GM12878 (cell line): ENCODE measurements around the gene BCLAF1. TPM values are rescaled to one million over a fixed set of nuclear protein-coding genes. Genes with fewer than 3 reads are reported as not detected.

Experiments used
- ATAC-seq: fragments of 200-7000 bp; cut with Tn5 transposase; 3 replicates; pipeline ENCODE4 v1.9.1; 2020; ENCODE audit warnings: mild to moderate bottlenecking, moderate library complexity
- BruUV-seq: library from RNA; stranded (reverse); fragments of 400-500 nt; replicated peaks from 2 replicates; lab custom pipeline; 2021; lab: Mats Ljungman, UMichigan
- CTCF ChIA-PET: fragments of 300-600 bp; sonication (Branson Sonifier 250); formaldehyde crosslinking; extraction: SDS; loops from one replicate; lab custom pipeline; 2021; ENCODE audit warnings: inconsistent platforms; lab: Yijun Ruan, JAX
- POLR2A ChIA-PET: fragments of 350-600 bp; formaldehyde crosslinking; extraction: SDS; loops from one replicate; lab custom pipeline; 2021; ENCODE audit warnings: inconsistent platforms; lab: Charles Lee
- RAD21 ChIA-PET: fragments of 300-600 bp; sonication (Branson Sonifier 250); formaldehyde crosslinking; loops from one replicate; lab custom pipeline; 2023; ENCODE audit warnings: antibody characterized with exemption; ENCODE audit not compliant: unreplicated experiment; lab: Charles Lee
- SMC1A ChIA-PET: fragments of 300-600 bp; sonication (Branson Sonifier 250); formaldehyde crosslinking; loops from one replicate; lab custom pipeline; 2023; ENCODE audit not compliant: unreplicated experiment, uncharacterized antibody; lab: Charles Lee
- DNase-seq: peaks from one replicate; pipeline ENCODE4 v3.0.0-alpha.2; 2011; ENCODE audit warnings: low read depth, low spot score
- FAIRE-seq: peaks from 3 replicates; lab custom pipeline; 2011; peaks lifted over from hg19 to GRCh38; lab: Jason Lieb, UNC
- H2AFZ ChIP-seq: 2 replicates; pipeline ENCODE4 v1.6.0; 2011; ENCODE audit warnings: low read depth, low read length, control low read depth; ENCODE audit not compliant: control insufficient read depth
- H3K27ac ChIP-seq: 2 replicates; pipeline ENCODE4 v1.5.1; 2011; ENCODE audit warnings: control low read depth; ENCODE audit not compliant: control insufficient read depth, insufficient read depth
- H3K27me3 ChIP-seq, 2 experiments: replicated peaks in 1 of 2; 2 replicates each; pipeline versions ENCODE4 v1.6.0 to v1.6.1; 2011; ENCODE audit warnings: low read length in 1 of 2; ENCODE audit not compliant: control insufficient read depth in 2 of 2, insufficient read depth in 2 of 2
- H3K36me3 ChIP-seq, 2 experiments: 2 replicates each; pipeline ENCODE4 v1.5.1; 2011; ENCODE audit warnings: low read length in 1 of 2; ENCODE audit not compliant: control insufficient read depth in 2 of 2, insufficient read depth in 2 of 2
- H3K4me1 ChIP-seq: 2 replicates; pipeline ENCODE4 v1.6.1; 2011; ENCODE audit warnings: mild to moderate bottlenecking, low read length, moderate library complexity, mixed read lengths; ENCODE audit not compliant: control insufficient read depth, insufficient read depth
- H3K4me2 ChIP-seq: 2 replicates; pipeline ENCODE4 v1.6.0; 2011; ENCODE audit warnings: control low read depth; ENCODE audit not compliant: control insufficient read depth, insufficient read depth
- H3K4me3 ChIP-seq: fragments of 200-600 bp; sonication (generic); 2 replicates; pipeline ENCODE4 v1.5.1; 2016
- H3K79me2 ChIP-seq: 2 replicates; pipeline ENCODE4 v1.6.0; 2011; ENCODE audit warnings: low read length; ENCODE audit not compliant: control insufficient read depth, insufficient read depth
- H3K9ac ChIP-seq: 2 replicates; pipeline ENCODE4 v1.8.0; 2011; ENCODE audit warnings: low read length, control low read depth, mixed read lengths; ENCODE audit not compliant: control insufficient read depth, insufficient read depth
- H3K9me3 ChIP-seq: replicated peaks from 3 replicates; pipeline ENCODE4 v1.5.1; 2011; ENCODE audit warnings: mild to moderate bottlenecking, low read length; ENCODE audit not compliant: control insufficient read depth, insufficient read depth
- H4K20me1 ChIP-seq: 2 replicates; pipeline ENCODE4 v1.6.0; 2011; ENCODE audit not compliant: control insufficient read depth, insufficient read depth
- GABPA ChIP-seq: IDR thresholded peaks from 2 replicates; pipeline ENCODE4 v1.6.1; 2014; ENCODE audit warnings: antibody characterized with exemption, low read depth, mild to moderate bottlenecking, inconsistent platforms
- KLF5 ChIP-seq: fragments of 450-650 bp; IDR thresholded peaks from 2 replicates; pipeline ENCODE4 v1.6.1; 2014; ENCODE audit warnings: mild to moderate bottlenecking; ENCODE audit not compliant: partially characterized antibody
- NR2F1 ChIP-seq: fragments of 450-650 bp; conservative IDR thresholded peaks from 2 replicates; pipeline ENCODE4 v1.6.1; 2017; ENCODE audit warnings: mild to moderate bottlenecking
- PRDM15 ChIP-seq: fragments of 450-650 bp; formaldehyde crosslinking; IDR thresholded peaks from 2 replicates; pipeline ENCODE4 v1.4.0; 2020; ENCODE audit warnings: mild to moderate bottlenecking, moderate library complexity
- SIN3A ChIP-seq: IDR thresholded peaks from 2 replicates; pipeline ENCODE4 v1.6.1; 2012; ENCODE audit warnings: low read depth, low read length, improper control_type of control experiment
- SMAD5 ChIP-seq: IDR thresholded peaks from 2 replicates; pipeline ENCODE4 v1.6.1; 2016; ENCODE audit warnings: antibody characterized with exemption, low read depth
- SMC3 ChIP-seq: IDR thresholded peaks from 2 replicates; pipeline ENCODE4 v1.6.1; 2011; ENCODE audit warnings: low read length, improper control_type of control experiment, borderline replicate concordance
- USF2 ChIP-seq: IDR thresholded peaks from 2 replicates; pipeline ENCODE4 v1.6.1; 2011; ENCODE audit warnings: low read depth, low read length, improper control_type of control experiment, borderline replicate concordance
- ZNF384 ChIP-seq: IDR thresholded peaks from 2 replicates; pipeline ENCODE4 v1.6.1; 2012; ENCODE audit warnings: low read depth, mild to moderate bottlenecking, low read length, improper control_type of control experiment, borderline replicate concordance
- WGBS: methylation state at CpG from one replicate; pipeline ENCODE4 v1.1.6; 2016; ENCODE audit warnings: low lambda C conversion rate; ENCODE audit not compliant: insufficient replicate concordance, insufficient coverage; ENCODE audit errors: missing lambda C conversion rate; 5-methylcytosine and 5-hydroxymethylcytosine counted together
- in situ Hi-C: fragments of 300-500 bp; cut with MboI; formaldehyde crosslinking; loops from 9 replicates; pipeline ENCODE4 v1.14.3; 2018; ENCODE audit warnings: mixed read lengths
- intact Hi-C: fragments of 100-400 bp; cut with micrococcal nuclease; formaldehyde crosslinking; loops from one replicate; pipeline ENCODE4 v1.14.2; 2022; ENCODE audit not compliant: unreplicated experiment
- polyA plus RNA-seq, 11 experiments: library from polyadenylated mRNA; depleted of rRNA in 4 of 11; unstranded in 6 of 11; stranded (reverse) in 5 of 11; fragments of >200 nt; fragmentation: Nextera tagmentation in 4 of 11; fragmentation: Illumina TruSeq in 1 of 11; extraction: Ambion mirVana in 4 of 11; extraction: Trizol in 1 of 11; gene quantifications; 1 replicate in 1 of 11; 2 replicates in 10 of 11; pipeline versions ENCODE4 v1.2.1 to v1.2.3, GENCODE V29; 2011 to 2016; ENCODE audit warnings: inconsistent platforms in 2 of 11, missing spikeins in 2 of 11, low read depth in 1 of 11
- total RNA-seq, 4 experiments: library from RNA; depleted of rRNA in 3 of 4; stranded (reverse); fragments of >200 nt in 3 of 4; fragmentation: Illumina TruSeq in 1 of 4; extraction: Trizol in 1 of 4; gene quantifications; 2 replicates each; pipeline versions ENCODE4 v1.2.1 to v1.2.3, GENCODE V29; 2013 to 2021
- TF ChIP-seq, protein P1 (sequence below): fragments of 450-650 bp; IDR thresholded peaks from 2 replicates; pipeline ENCODE4 v1.6.1; 2017; ENCODE audit warnings: low read depth, mild to moderate bottlenecking, moderate library complexity
- TF ChIP-seq, protein P2 (sequence below): fragments of 450-650 bp; IDR thresholded peaks from 2 replicates; pipeline ENCODE4 v1.6.1; 2016; ENCODE audit warnings: mild to moderate bottlenecking, moderate library complexity, borderline replicate concordance

Gene BCLAF1
- total and polyA plus RNA-seq, 10 of the 15 experiments (the other 5 are each of a cell fraction or from before 2014, with no cell fraction given): 56.0 to 223 (median 114) TPM

GRCh38 chr6:136236466-136237293 is 53.0 kb downstream of the BCLAF1 start (continued):
- TF ChIP-seq PRDM15 (CRISPR knock-in tag) (no peak), ZNF384 (no peak), SMAD5 (no peak), USF2 (no peak)

DNA sequence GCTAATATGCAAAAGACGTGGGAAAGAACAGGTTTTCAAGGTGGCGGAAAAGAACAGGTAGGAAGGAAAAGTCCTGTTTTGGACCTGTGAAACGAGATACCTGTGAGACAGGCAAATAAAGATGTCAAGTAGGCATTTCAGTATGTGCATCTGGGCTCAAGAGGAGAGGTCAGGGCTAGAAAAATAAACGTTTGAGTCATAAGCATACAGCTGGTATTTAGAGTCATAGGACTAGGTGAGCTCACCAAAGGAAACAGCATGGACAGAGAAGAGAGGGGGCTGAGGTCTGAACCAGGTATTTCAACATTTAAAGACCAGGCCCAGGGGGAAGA is 54.4 kb downstream of the BCLAF1 start:
- BruUV-seq: no TSS peak
- TF ChIP-seq SMC3 (no peak), SIN3A (no peak), KLF5 (no peak), NR2F1 (no peak), GABPA (no peak)
- TF ChIP-seq, protein P1, sequence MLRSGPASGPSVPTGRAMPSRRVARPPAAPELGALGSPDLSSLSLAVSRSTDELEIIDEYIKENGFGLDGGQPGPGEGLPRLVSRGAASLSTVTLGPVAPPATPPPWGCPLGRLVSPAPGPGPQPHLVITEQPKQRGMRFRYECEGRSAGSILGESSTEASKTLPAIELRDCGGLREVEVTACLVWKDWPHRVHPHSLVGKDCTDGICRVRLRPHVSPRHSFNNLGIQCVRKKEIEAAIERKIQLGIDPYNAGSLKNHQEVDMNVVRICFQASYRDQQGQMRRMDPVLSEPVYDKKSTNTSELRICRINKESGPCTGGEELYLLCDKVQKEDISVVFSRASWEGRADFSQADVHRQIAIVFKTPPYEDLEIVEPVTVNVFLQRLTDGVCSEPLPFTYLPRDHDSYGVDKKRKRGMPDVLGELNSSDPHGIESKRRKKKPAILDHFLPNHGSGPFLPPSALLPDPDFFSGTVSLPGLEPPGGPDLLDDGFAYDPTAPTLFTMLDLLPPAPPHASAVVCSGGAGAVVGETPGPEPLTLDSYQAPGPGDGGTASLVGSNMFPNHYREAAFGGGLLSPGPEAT: no peak
- TF ChIP-seq, protein P2, sequence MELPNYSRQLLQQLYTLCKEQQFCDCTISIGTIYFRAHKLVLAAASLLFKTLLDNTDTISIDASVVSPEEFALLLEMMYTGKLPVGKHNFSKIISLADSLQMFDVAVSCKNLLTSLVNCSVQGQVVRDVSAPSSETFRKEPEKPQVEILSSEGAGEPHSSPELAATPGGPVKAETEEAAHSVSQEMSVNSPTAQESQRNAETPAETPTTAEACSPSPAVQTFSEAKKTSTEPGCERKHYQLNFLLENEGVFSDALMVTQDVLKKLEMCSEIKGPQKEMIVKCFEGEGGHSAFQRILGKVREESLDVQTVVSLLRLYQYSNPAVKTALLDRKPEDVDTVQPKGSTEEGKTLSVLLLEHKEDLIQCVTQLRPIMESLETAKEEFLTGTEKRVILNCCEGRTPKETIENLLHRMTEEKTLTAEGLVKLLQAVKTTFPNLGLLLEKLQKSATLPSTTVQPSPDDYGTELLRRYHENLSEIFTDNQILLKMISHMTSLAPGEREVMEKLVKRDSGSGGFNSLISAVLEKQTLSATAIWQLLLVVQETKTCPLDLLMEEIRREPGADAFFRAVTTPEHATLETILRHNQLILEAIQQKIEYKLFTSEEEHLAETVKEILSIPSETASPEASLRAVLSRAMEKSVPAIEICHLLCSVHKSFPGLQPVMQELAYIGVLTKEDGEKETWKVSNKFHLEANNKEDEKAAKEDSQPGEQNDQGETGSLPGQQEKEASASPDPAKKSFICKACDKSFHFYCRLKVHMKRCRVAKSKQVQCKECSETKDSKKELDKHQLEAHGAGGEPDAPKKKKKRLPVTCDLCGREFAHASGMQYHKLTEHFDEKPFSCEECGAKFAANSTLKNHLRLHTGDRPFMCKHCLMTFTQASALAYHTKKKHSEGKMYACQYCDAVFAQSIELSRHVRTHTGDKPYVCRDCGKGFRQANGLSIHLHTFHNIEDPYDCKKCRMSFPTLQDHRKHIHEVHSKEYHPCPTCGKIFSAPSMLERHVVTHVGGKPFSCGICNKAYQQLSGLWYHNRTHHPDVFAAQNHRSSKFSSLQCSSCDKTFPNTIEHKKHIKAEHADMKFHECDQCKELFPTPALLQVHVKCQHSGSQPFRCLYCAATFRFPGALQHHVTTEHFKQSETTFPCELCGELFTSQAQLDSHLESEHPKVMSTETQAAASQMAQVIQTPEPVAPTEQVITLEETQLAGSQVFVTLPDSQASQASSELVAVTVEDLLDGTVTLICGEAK: no peak

More for the DNA sequence above, 54.4 kb downstream of the BCLAF1 start:
- Histone ChIP-seq H3K27ac (no peak overlapping the region), H3K27me3 (no peaks in the 10 kb centered on the region), H3K4me2 (no peak overlapping the region), H4K20me1 (no peaks in the 10 kb centered on the region), H3K79me2 (no peaks in the 10 kb centered on the region), H3K9me3 (no peaks in the 10 kb centered on the region), H3K4me1 (no peaks in the 10 kb centered on the region), H3K36me3 (peaks cover 0 to 35% of the 10 kb centered on the region in 2 experiments; a peak in 3 of 4 replicates), H2AFZ (no peak overlapping the region), H3K4me3 (no peak overlapping the region), H3K9ac (no peak overlapping the region)
- FAIRE-seq (no peak), DNase-seq (no peak), ATAC-seq (no peak)
- SMC1A ChIA-PET: interaction anchor here (1.8 kb wide), 1 partner anchor 9 kb away, joined by 4 read pairs; no protein-coding TSS in a partner anchor
- intact Hi-C loops: no loop called here
- 62% methylated on average over 4 of the region's 4 CpGs for WGBS
- POLR2A ChIA-PET: no interaction called here
- in situ Hi-C loops: no loop called here
- RAD21 ChIA-PET: no interaction called here
- CTCF ChIA-PET: interaction anchor here (2.1 kb wide), 1 partner anchor 9 kb away, joined by 9 read pairs; no protein-coding TSS in a partner anchor
